ENCODE measurements around the gene MACIR. TPM values are rescaled to one million over a fixed set of nuclear protein-coding genes. Genes with fewer than 3 reads are reported as not detected.

MACIR gene
- total RNA-seq, 1 donor from 2014 or later = 6.8 TPM

- Mint-ChIP-seq H3K27ac (ENCODE audit: unreplicated experiment) (no peak overlapping the region), H3K4me1 (ENCODE audit: low read depth, unreplicated experiment) (no peaks in the 10 kb centered on the region), H3K4me3 (ENCODE audit: unreplicated experiment) (no peak overlapping the region), H3K27me3 (ENCODE audit: unreplicated experiment) (no peaks in the 10 kb centered on the region), H3K9me3 (ENCODE audit: unreplicated experiment) (no peaks in the 10 kb centered on the region), H3K36me3 (ENCODE audit: unreplicated experiment) (no peaks in the 10 kb centered on the region)
- no peak for DNase-seq
- no peak for TF ChIP-seq CTCF (IDR thresholded peaks at IDR 0.05; ENCODE audit: partially characterized antibody, unreplicated experiment)
Measured at GRCh38 chr5:103295871-103296270, 37.3 kb downstream of the MACIR start.

- Mint-ChIP-seq H3K4me1 (ENCODE audit: low read depth, unreplicated experiment) (no peaks in the 10 kb centered on the region), H3K36me3 (ENCODE audit: unreplicated experiment) (no peaks in the 10 kb centered on the region), H3K27me3 (ENCODE audit: unreplicated experiment) (peaks cover 3% of the 10 kb centered on the region), H3K9me3 (ENCODE audit: unreplicated experiment) (no peaks in the 10 kb centered on the region), H3K4me3 (ENCODE audit: unreplicated experiment) (no peak overlapping the region), H3K27ac (ENCODE audit: unreplicated experiment) (no peak overlapping the region)
- no peak for TF ChIP-seq CTCF (IDR thresholded peaks at IDR 0.05; ENCODE audit: partially characterized antibody, unreplicated experiment)
- no peak for DNase-seq
Measured at GRCh38 chr5:103298117-103298516, 39.6 kb downstream of the MACIR start.

GRCh38 chr5:103298607-103299188, 40.1 kb downstream of the MACIR start:
- no peaks in the 10 kb centered on the region for H3K36me3 Mint-ChIP-seq (ENCODE audit: unreplicated experiment)
- no peak for DNase-seq
- H3K9me3 Mint-ChIP-seq (ENCODE audit: unreplicated experiment) = no peaks in the 10 kb centered on the region
- H3K27ac Mint-ChIP-seq (ENCODE audit: unreplicated experiment) = no peak overlapping the region
- H3K27me3 Mint-ChIP-seq (ENCODE audit: unreplicated experiment) = peaks cover 3% of the 10 kb centered on the region
- no peaks in the 10 kb centered on the region for H3K4me1 Mint-ChIP-seq (ENCODE audit: low read depth, unreplicated experiment)
- no peak for TF ChIP-seq CTCF (IDR thresholded peaks at IDR 0.05; ENCODE audit: partially characterized antibody, unreplicated experiment)
- no peak overlapping the region for H3K4me3 Mint-ChIP-seq (ENCODE audit: unreplicated experiment)

- no peaks in the 10 kb centered on the region for H3K36me3 Mint-ChIP-seq (ENCODE audit: unreplicated experiment)
- no peaks in the 10 kb centered on the region for H3K9me3 Mint-ChIP-seq (ENCODE audit: unreplicated experiment)
- no peak for TF ChIP-seq CTCF (IDR thresholded peaks at IDR 0.05; ENCODE audit: partially characterized antibody, unreplicated experiment)
- no peak for DNase-seq
- no peak overlapping the region for H3K27ac Mint-ChIP-seq (ENCODE audit: unreplicated experiment)
- H3K4me1 Mint-ChIP-seq (ENCODE audit: low read depth, unreplicated experiment) = no peaks in the 10 kb centered on the region
- peaks cover 3% of the 10 kb centered on the region for H3K27me3 Mint-ChIP-seq (ENCODE audit: unreplicated experiment)
- H3K4me3 Mint-ChIP-seq (ENCODE audit: unreplicated experiment) = no peak overlapping the region
Measured at GRCh38 chr5:103305809-103306208, 47.2 kb downstream of the MACIR start.

- DNase-seq = no peak
- H3K27me3 Mint-ChIP-seq (ENCODE audit: unreplicated experiment) = no peaks in the 10 kb centered on the region
- no peak overlapping the region for H3K27ac Mint-ChIP-seq (ENCODE audit: unreplicated experiment)
- H3K36me3 Mint-ChIP-seq (ENCODE audit: unreplicated experiment) = no peaks in the 10 kb centered on the region
- H3K4me1 Mint-ChIP-seq (ENCODE audit: low read depth, unreplicated experiment) = no peaks in the 10 kb centered on the region
- no peak overlapping the region for H3K4me3 Mint-ChIP-seq (ENCODE audit: unreplicated experiment)
- peaks cover 2% of the 10 kb centered on the region for H3K9me3 Mint-ChIP-seq (ENCODE audit: unreplicated experiment)
- no peak for TF ChIP-seq CTCF (IDR thresholded peaks at IDR 0.05; ENCODE audit: partially characterized antibody, unreplicated experiment)
Measured at GRCh38 chr5:103307470-103307869, 48.9 kb downstream of the MACIR start.
